NCI-H526 treated with DMSO at 0.1 percent for 48 hours (cell line): ENCODE measurements around the gene NKTR.

ENCODE experiments used
- DNase-seq: peaks from one replicate; lab custom pipeline; 2025; lab: John Stamatoyannopoulos, UW

The NKTR gene

GRCh38 chr3:42651248-42652091 is 51.0 kb downstream of the NKTR start:
- DNase-seq = no peak

- no peak for DNase-seq
These were observed 51.7 kb downstream of the NKTR start for GRCh38 chr3:42652251-42652610.

- DNase-seq = no peak
These were observed 52.3 kb downstream of the NKTR start for GRCh38 chr3:42652611-42653302.

- DNase-seq = no peak
These were observed 52.7 kb downstream of the NKTR start for GRCh38 chr3:42653303-42653559.

- DNase-seq = no peak
These were observed 53.3 kb downstream of the NKTR start, which contains the start of gene ZBTB47 for GRCh38 chr3:42653560-42654330. TSS of gene ZBTB47 (plus strand) at chr3:42653697. CDS start at chr3:42658356, 4,659 bp downstream.

GRCh38 chr3:42654331-42655201 is 54.1 kb downstream of the NKTR start:
- DNase-seq = no peak

GRCh38 chr3:42655331-42655888 is 54.9 kb downstream of the NKTR start:
- DNase-seq = no peak

- no peak for DNase-seq
These were observed 55.6 kb downstream of the NKTR start for GRCh38 chr3:42655980-42656679.

GRCh38 chr3:42656680-42657610 is 56.5 kb downstream of the NKTR start:
- no peak for DNase-seq

GRCh38 chr3:42657675-42658074 is 57.2 kb downstream of the NKTR start:
- DNase-seq = no peak

GRCh38 chr3:42658091-42658770 is 57.7 kb downstream of the NKTR start:
- DNase-seq = no peak

- DNase-seq = no peak
These were observed 58.4 kb downstream of the NKTR start for GRCh38 chr3:42658771-42659390.

- no peak for DNase-seq
These were observed 59.1 kb downstream of the NKTR start for GRCh38 chr3:42659451-42660130.

- no peak for DNase-seq
These were observed 59.7 kb downstream of the NKTR start for GRCh38 chr3:42660131-42660715.

GRCh38 chr3:42660898-42661297 is 60.4 kb downstream of the NKTR start:
- DNase-seq = no peak

GRCh38 chr3:42661593-42662022 is 61.1 kb downstream of the NKTR start:
- DNase-seq = no peak

- no peak for DNase-seq
These were observed 61.7 kb downstream of the NKTR start for GRCh38 chr3:42662037-42662812.
